NCI-H460 (cell line): ENCODE results near the gene HOXA2. TPM values are rescaled to one million over a fixed set of nuclear protein-coding genes. Genes with fewer than 3 reads are reported as not detected.

ENCODE experiments used
- small RNA-seq, 2 experiments: library from RNA; depleted of rRNA; stranded (forward); fragments of <200 nt; gene quantifications; one replicate each; pipeline ENCODE3, GENCODE V24; 2014
- total RNA-seq: library from RNA; depleted of rRNA; stranded (reverse); fragments of >200 nt; shearing (Covaris generic); gene quantifications from 2 replicates; pipeline ENCODE4 v1.2.3, GENCODE V29; 2014; rRNA removed

HOXA2 gene
- total RNA-seq, 1 experiment from 2014 or later = 1.8 TPM

Small RNA genes lying within 50 kb of the gene (small RNA-seq; reads per million reads assigned to genes)
- gene AC004080.5 (0 reads per million in 2 experiments), gene RF01977 (0 reads per million in 2 experiments)

Other genes starting within 250 kb of the HOXA2 start
- gene SKAP2, start 238.1 kb downstream of the HOXA2 start, total RNA-seq = 52.1 and 54.7 TPM in 2 replicates
- 0.87 TPM in 1 of 2 replicates, not detected in the other for gene HOXA1, start 6.7 kb downstream of the HOXA2 start, total RNA-seq
- gene HOXA4, start 28.1 kb upstream of the HOXA2 start, total RNA-seq = 0.57 and 0.61 TPM in 2 replicates
- 7.5 and 12.8 TPM in 2 replicates for gene HOXA5, start 41.0 kb upstream of the HOXA2 start, total RNA-seq
- 6.7 and 8.3 TPM in 2 replicates for gene HOXA6, start 45.1 kb upstream of the HOXA2 start, total RNA-seq
- 4.4 and 5.8 TPM in 2 replicates for gene HOXA3, start 49.9 kb upstream of the HOXA2 start, total RNA-seq
- 3.8 and 4.1 TPM in 2 replicates for gene HOXA7, start 54.0 kb upstream of the HOXA2 start, total RNA-seq
- gene HOXA9, start 62.9 kb upstream of the HOXA2 start, total RNA-seq = 5.1 and 7.8 TPM in 2 replicates
- gene HOXA10, start 71.6 kb upstream of the HOXA2 start, total RNA-seq = 9.8 and 11.9 TPM in 2 replicates
- gene HOXA11, start 82.5 kb upstream of the HOXA2 start, total RNA-seq = 6.7 and 7.1 TPM in 2 replicates
- gene HOXA13, start 97.4 kb upstream of the HOXA2 start, total RNA-seq = 1.9 and 2.7 TPM in 2 replicates
- gene EVX1, start 140.1 kb upstream of the HOXA2 start, total RNA-seq = 0.12 TPM in 1 of 2 replicates, not detected in the other